ENCODE data around the gene TMEM132C. TPM values are rescaled to one million over a fixed set of nuclear protein-coding genes. Genes with fewer than 3 reads are reported as not detected.

The TMEM132C gene
- total and polyA plus RNA-seq, 2 of the 4 experiments (the other 2 are of a cell fraction) = not detected

DNA sequence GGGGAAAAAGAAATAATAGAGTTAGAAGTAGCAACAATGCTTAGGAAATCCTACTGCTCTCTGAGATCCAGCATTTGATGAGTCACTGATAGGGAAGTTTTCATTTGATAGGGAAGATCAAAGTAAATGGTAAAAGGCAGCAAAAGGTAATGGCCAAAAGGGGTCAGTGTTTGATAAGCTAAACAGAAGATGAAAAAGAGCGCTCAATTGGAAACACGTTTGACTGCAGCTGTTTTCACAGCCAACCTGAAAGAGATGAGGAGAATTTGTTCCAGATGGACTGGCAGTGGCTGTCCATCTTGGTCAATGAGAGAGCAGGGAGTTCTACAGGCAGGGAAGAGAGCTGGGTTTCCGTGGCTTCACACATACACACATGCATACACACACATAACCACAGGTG lies 264.2 kb downstream of the TMEM132C start:
- H3K4ac ChIP-seq (ENCODE audit: low read depth, low read length) = no peak overlapping the region
- no peak overlapping the region for H3K9ac ChIP-seq (ENCODE audit: low read depth, low read length)
- ATAC-seq (ENCODE audit: low read depth) (no peak), DNase-seq (no peak)
- no peak overlapping the region for H3K18ac ChIP-seq (ENCODE audit: low read depth, low read length)
- dilution Hi-C loops (cut with HindIII; ENCODE audit: low sequenced_read_pairs, unreplicated experiment) (no loop called here), intact Hi-C loops (cut with micrococcal nuclease) (no loop called here), in situ Hi-C loops (cut with MboI; ENCODE audit: low sequenced_read_pairs) (no loop called here)
- H3K27me3 ChIP-seq (ENCODE audit: control insufficient read depth, insufficient read depth, low read length) = no peaks in the 10 kb centered on the region
- H3K27ac ChIP-seq (ENCODE audit: insufficient read depth, low read length) = no peak overlapping the region
- BruUV-seq (replicated peaks) = no TSS peak
- H2BK20ac ChIP-seq (ENCODE audit: low read depth, low read length) = no peak overlapping the region
- H2AK5ac ChIP-seq (ENCODE audit: low read depth, low read length) = no peak overlapping the region
- ChIA-PET CTCF (no interaction called here), POLR2A (ENCODE audit: unreplicated experiment) (no interaction called here)
- no CpG with 5 or more reads among the region's 3 CpGs for WGBS, 2 experiments (ENCODE audit: extremely low coverage in 2 of 2, insufficient read length in 1 of 2)
- no peak overlapping the region for H2BK5ac ChIP-seq (ENCODE audit: low read depth, low read length, poor library complexity, severe bottlenecking)
- no peak overlapping the region for H3K14ac ChIP-seq (replicated peaks; ENCODE audit: low read depth, low read length)
- H3K4me2 ChIP-seq (ENCODE audit: low read depth, low read length) = no peak overlapping the region
- no peak overlapping the region for H2BK15ac ChIP-seq (ENCODE audit: low read depth, low read length)
- no peak overlapping the region for H4K5ac ChIP-seq (ENCODE audit: low read depth, low read length)
- H2AFZ ChIP-seq (replicated peaks; ENCODE audit: low read length, poor library complexity) = no peak overlapping the region
- H4K91ac ChIP-seq (ENCODE audit: insufficient read depth, low read depth, low read length) = no peak overlapping the region
- H3K23ac ChIP-seq (ENCODE audit: low read depth, low read length) = no peak overlapping the region
- H3K79me1 ChIP-seq (ENCODE audit: low read depth in 1 of 2, low read length in 2 of 2) = no peaks in the 10 kb centered on the region
- H3K56ac ChIP-seq (ENCODE audit: extremely low read depth, insufficient read depth, low read length) = no peak overlapping the region
- H3K9me1 ChIP-seq (ENCODE audit: insufficient read depth, low read length) = no peaks in the 10 kb centered on the region
- H2BK120ac ChIP-seq (ENCODE audit: low read depth, low read length) = no peak overlapping the region
- no peaks in the 10 kb centered on the region for H3K4me1 ChIP-seq (ENCODE audit: control insufficient read depth, insufficient read depth, low read length)
- H4K20me1 ChIP-seq (ENCODE audit: insufficient read depth, low read length) = no peaks in the 10 kb centered on the region
- H3K9me3 ChIP-seq (ENCODE audit: control insufficient read depth, insufficient read depth, low read length) = peaks cover 32% of the 10 kb centered on the region
- no peak overlapping the region for H3K4me3 ChIP-seq (ENCODE audit: insufficient read depth, low read depth, low read length)
- H4K8ac ChIP-seq (ENCODE audit: low read depth in 2 of 2, low read length in 2 of 2) = no peak overlapping the region
- H3K36me3 ChIP-seq (ENCODE audit: control insufficient read depth, insufficient read depth, low read length) = no peaks in the 10 kb centered on the region
- no peak overlapping the region for H2AK9ac ChIP-seq (replicated peaks; ENCODE audit: low read depth, low read length, poor library complexity)
- no peak for TF ChIP-seq RCOR1 (IDR thresholded peaks at IDR 0.05; ENCODE audit: insufficient replicate concordance, low read length)
- no peak for TF ChIP-seq NFE2L2 (IDR thresholded peaks at IDR 0.05; ENCODE audit: low read depth, low read length)
- TF ChIP-seq CHD1 (IDR thresholded peaks at IDR 0.05; ENCODE audit: low read depth, low read length) = no peak
- TF ChIP-seq, protein P1, sequence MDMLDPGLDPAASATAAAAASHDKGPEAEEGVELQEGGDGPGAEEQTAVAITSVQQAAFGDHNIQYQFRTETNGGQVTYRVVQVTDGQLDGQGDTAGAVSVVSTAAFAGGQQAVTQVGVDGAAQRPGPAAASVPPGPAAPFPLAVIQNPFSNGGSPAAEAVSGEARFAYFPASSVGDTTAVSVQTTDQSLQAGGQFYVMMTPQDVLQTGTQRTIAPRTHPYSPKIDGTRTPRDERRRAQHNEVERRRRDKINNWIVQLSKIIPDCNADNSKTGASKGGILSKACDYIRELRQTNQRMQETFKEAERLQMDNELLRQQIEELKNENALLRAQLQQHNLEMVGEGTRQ (IDR thresholded peaks at IDR 0.05; ENCODE audit: low read depth, low read length) = no peak
- TF ChIP-seq RAD21 (IDR thresholded peaks at IDR 0.05; ENCODE audit: low read length) = no peak
- no peak for TF ChIP-seq MXI1 (IDR thresholded peaks at IDR 0.05; ENCODE audit: borderline replicate concordance, low read depth, low read length)
- TF ChIP-seq, protein P2, sequence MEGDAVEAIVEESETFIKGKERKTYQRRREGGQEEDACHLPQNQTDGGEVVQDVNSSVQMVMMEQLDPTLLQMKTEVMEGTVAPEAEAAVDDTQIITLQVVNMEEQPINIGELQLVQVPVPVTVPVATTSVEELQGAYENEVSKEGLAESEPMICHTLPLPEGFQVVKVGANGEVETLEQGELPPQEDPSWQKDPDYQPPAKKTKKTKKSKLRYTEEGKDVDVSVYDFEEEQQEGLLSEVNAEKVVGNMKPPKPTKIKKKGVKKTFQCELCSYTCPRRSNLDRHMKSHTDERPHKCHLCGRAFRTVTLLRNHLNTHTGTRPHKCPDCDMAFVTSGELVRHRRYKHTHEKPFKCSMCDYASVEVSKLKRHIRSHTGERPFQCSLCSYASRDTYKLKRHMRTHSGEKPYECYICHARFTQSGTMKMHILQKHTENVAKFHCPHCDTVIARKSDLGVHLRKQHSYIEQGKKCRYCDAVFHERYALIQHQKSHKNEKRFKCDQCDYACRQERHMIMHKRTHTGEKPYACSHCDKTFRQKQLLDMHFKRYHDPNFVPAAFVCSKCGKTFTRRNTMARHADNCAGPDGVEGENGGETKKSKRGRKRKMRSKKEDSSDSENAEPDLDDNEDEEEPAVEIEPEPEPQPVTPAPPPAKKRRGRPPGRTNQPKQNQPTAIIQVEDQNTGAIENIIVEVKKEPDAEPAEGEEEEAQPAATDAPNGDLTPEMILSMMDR (conservative IDR thresholded peaks at IDR 0.05; ENCODE audit: low read depth, low read length) = no peak
- TF ChIP-seq MAZ (IDR thresholded peaks at IDR 0.05; ENCODE audit: borderline replicate concordance, low read depth, low read length) = no peak
- TF ChIP-seq POLR2A (IDR thresholded peaks at IDR 0.05; ENCODE audit: low read depth, low read length) = no peak
- no peak for TF ChIP-seq SMC3 (IDR thresholded peaks at IDR 0.05; ENCODE audit: low read depth, low read length)
- TF ChIP-seq CEBPB (IDR thresholded peaks at IDR 0.05; ENCODE audit: low read depth, low read length) = no peak
- TF ChIP-seq, protein P3, sequence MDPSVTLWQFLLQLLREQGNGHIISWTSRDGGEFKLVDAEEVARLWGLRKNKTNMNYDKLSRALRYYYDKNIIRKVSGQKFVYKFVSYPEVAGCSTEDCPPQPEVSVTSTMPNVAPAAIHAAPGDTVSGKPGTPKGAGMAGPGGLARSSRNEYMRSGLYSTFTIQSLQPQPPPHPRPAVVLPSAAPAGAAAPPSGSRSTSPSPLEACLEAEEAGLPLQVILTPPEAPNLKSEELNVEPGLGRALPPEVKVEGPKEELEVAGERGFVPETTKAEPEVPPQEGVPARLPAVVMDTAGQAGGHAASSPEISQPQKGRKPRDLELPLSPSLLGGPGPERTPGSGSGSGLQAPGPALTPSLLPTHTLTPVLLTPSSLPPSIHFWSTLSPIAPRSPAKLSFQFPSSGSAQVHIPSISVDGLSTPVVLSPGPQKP (IDR thresholded peaks at IDR 0.05; ENCODE audit: borderline replicate concordance, low read depth, low read length) = no peak
- no peak for TF ChIP-seq MAFK (IDR thresholded peaks at IDR 0.05; ENCODE audit: low read depth, low read length)
- TF ChIP-seq BHLHE40 (IDR thresholded peaks at IDR 0.05; ENCODE audit: low read depth, low read length) = no peak

Data from IMR-90 (cell line).